Esophagus squamous epithelium (tissue), 5 donors: ENCODE data around the gene DPH1. TPM values are rescaled to one million over a fixed set of nuclear protein-coding genes. Genes with fewer than 3 reads are reported as not detected.

Source experiments
- DNase-seq: peaks from one replicate; lab custom pipeline; 2025; lab: John Stamatoyannopoulos, UW
- H3K27ac ChIP-seq, 4 donors: fragments of 200-600 bp; sonication (generic); one replicate each; pipeline ENCODE4 v1.5.1; 2016 to 2019; ENCODE audit warnings: mild to moderate bottlenecking in 1 of 4
- H3K27me3 ChIP-seq, 4 donors: fragments of 200-600 bp; sonication (generic); 1 replicate in 3 of 4; 2 replicates in 1 of 4; pipeline versions ENCODE4 v1.5.1 to v1.6.0; 2017 to 2021; ENCODE audit warnings: antibody characterized with exemption in 1 of 4
- H3K36me3 ChIP-seq, 3 donors: fragments of 200-600 bp; sonication (generic); one replicate each; pipeline ENCODE4 v1.5.1; 2016 to 2019
- H3K4me1 ChIP-seq, 3 donors: fragments of 200-600 bp; sonication (generic); one replicate each; pipeline ENCODE4 v1.5.1; 2017 to 2019
- H3K4me3 ChIP-seq, 4 donors: fragments of 200-600 bp; sonication (generic); 1 replicate in 3 of 4; 2 replicates in 1 of 4; pipeline ENCODE4 v1.5.1; 2016 to 2019; ENCODE audit warnings: mild to moderate bottlenecking in 2 of 4, moderate library complexity in 1 of 4
- H3K9me3 ChIP-seq, 3 donors: fragments of 200-600 bp; sonication (generic); one replicate each; pipeline ENCODE4 v1.5.1; 2016 to 2019
- POLR2A ChIP-seq, 4 donors: fragments of 450-650 bp; IDR thresholded peaks; one replicate each; pipeline ENCODE4 v1.6.1; 2017; ENCODE audit warnings: antibody characterized with exemption in 4 of 4, mild to moderate bottlenecking in 4 of 4, moderate library complexity in 3 of 4
- WGBS, 2 donors: methylation state at CpG; one replicate each; pipeline ENCODE4 v1.1.5; 2018; 5-methylcytosine and 5-hydroxymethylcytosine counted together
- intact Hi-C: fragments of 100-400 bp; cut with DNase I; formaldehyde crosslinking; loops from one replicate; pipeline ENCODE4 v1.15.0; 2022
- total RNA-seq, 4 donors: library from RNA; depleted of rRNA; stranded (reverse); fragments of >200 nt; gene quantifications; one replicate each; pipeline ENCODE4 v1.1.0, GENCODE V29; 2016
- TF ChIP-seq, protein P1 (sequence below), 6 experiments: fragments of 450-650 bp in 4 of 6; fragments of 200-600 bp in 2 of 6; sonication (generic) in 2 of 6; IDR thresholded peaks; one replicate each; pipeline ENCODE4 v1.5.1; 2016 to 2019; ENCODE audit warnings: antibody characterized with exemption in 6 of 6, mild to moderate bottlenecking in 4 of 6, moderate library complexity in 4 of 6
- donor health status: DM: yes; HTN: yes; CAD: no.

Gene DPH1
- total RNA-seq, 4 donors from 2014 or later, result 14.9 to 55.7 (median 22.7) TPM

DNA sequence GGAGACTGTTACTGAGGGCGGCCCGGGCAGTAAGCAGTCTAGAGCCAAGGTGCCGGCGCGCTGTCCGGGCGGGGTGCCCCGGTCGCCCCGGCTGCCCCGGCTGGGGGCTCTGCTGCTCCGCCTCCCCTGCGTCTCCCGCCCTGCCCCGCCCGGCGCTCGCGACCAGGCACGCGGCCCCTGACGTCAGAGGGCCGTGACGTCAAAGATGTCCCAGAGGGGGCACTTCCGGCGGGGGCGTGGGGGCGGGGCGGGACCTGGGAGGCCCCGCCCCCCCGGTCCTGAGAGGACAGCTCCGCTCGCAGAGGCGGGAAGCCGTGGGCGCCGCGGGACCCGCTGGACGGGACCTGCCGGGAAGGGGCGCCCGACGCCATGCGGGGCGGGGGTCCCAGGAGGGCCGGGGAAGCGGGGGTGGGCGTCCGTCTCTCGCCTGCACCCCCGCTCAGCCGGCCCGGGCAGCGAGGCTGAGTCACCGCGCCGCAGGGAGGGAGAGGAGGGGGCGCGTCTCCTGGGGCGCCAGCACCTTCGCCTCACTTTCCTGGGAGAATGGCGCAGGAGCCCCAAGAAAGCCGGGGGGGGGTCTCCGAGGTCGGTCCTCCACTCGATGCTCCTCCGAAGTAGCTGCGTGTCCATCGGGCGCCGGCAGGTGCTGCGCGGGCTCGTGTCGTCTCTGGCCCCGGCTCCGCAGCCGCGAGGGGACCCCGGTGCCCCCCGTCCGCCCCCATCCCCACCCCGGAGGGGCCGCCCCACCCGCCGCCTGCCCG is 20.5 kb downstream of the DPH1 start:
- Histone ChIP-seq H3K27me3 (peaks cover 0 to 48% (median 5%) of the 10 kb centered on the region in 4 donors), H3K4me1 (peaks cover 34 to 57% (median 34%) of the 10 kb centered on the region in 3 donors), H3K4me3 (peak overlapping the region; percentile 55 to 95 (median 70)), H3K36me3 (no peaks in the 10 kb centered on the region), H3K9me3 (no peaks in the 10 kb centered on the region), H3K27ac (peak overlapping the region; percentile 26 to 79 (median 72))
- intact Hi-C loops, result no loop called here
- 3% methylated on average over 11 of the region's 88 CpGs; no CpG with 5 or more reads in 1 of the 2 donors for WGBS, 2 donors
- DNase-seq, result no peak
- TF ChIP-seq, protein P1, sequence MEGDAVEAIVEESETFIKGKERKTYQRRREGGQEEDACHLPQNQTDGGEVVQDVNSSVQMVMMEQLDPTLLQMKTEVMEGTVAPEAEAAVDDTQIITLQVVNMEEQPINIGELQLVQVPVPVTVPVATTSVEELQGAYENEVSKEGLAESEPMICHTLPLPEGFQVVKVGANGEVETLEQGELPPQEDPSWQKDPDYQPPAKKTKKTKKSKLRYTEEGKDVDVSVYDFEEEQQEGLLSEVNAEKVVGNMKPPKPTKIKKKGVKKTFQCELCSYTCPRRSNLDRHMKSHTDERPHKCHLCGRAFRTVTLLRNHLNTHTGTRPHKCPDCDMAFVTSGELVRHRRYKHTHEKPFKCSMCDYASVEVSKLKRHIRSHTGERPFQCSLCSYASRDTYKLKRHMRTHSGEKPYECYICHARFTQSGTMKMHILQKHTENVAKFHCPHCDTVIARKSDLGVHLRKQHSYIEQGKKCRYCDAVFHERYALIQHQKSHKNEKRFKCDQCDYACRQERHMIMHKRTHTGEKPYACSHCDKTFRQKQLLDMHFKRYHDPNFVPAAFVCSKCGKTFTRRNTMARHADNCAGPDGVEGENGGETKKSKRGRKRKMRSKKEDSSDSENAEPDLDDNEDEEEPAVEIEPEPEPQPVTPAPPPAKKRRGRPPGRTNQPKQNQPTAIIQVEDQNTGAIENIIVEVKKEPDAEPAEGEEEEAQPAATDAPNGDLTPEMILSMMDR (IDR thresholded peaks at IDR 0.05), result peak in 1 of 6 experiments; percentile 12
- TF ChIP-seq POLR2A (IDR thresholded peaks at IDR 0.05), result no peak

DNA sequence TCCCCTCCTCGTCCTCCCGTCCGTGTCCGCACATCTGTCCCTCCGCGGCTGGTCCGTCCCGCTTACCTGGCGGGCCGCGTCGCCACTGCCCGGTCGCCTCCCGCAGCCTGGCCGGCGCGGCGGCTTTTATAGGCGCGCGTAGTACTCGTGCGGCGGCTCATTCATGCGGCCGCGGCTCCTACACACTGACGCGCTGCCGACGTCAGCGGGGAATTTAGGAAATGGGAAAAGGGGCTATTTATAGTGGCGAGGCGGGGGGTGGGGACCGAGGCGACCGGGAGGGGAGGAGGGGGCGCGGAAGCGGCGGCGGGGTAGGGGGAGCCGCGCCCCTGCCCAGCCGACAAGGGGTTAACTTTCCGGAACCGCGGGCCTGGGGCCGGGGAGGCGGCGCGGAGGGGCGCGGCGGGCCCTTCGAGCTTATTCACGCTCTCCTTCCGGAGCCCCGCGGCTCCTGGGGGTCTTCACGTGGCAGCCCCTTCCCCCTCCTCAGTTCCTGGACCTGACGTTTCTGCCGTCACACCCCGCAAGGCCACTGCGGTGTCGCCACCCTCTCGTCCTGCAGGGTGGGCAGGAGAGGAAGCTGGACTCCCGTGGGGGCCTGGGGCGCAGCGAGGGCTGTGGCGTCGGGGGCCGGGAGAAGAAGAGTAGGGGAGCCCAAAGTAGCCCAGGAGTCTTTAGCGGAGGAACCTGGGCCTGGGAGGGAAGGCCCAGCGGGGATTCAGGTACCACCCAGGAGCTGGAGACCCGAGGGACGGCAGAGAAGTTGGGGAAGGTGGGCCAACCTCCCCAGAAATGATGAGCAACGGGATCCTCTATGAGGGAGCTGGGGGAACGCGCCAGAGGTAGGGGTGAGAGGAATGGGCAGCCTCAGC is 21.3 kb downstream of the DPH1 start:
- WGBS, 2 donors, result 21 to 39% methylated on average over 7 to 29 of the region's 81 CpGs
- H3K4me3 ChIP-seq, result peak overlapping the region; percentile 55 to 95 (median 70)
- H3K27ac ChIP-seq, result peak overlapping the region in 3 of 4 donors; percentile 26 to 79 (median 70)
- no peak for TF ChIP-seq POLR2A (IDR thresholded peaks at IDR 0.05)
- TF ChIP-seq, protein P1 (IDR thresholded peaks at IDR 0.05), result no peak
- intact Hi-C loops, result no loop called here
- peaks cover 0 to 57% (median 5%) of the 10 kb centered on the region in 4 donors for H3K27me3 ChIP-seq
- DNase-seq, result no peak
- H3K4me1 ChIP-seq, result peaks cover 36 to 64% (median 41%) of the 10 kb centered on the region in 3 donors
- no peaks in the 10 kb centered on the region for H3K36me3 ChIP-seq
- H3K9me3 ChIP-seq, result no peaks in the 10 kb centered on the region

DNA sequence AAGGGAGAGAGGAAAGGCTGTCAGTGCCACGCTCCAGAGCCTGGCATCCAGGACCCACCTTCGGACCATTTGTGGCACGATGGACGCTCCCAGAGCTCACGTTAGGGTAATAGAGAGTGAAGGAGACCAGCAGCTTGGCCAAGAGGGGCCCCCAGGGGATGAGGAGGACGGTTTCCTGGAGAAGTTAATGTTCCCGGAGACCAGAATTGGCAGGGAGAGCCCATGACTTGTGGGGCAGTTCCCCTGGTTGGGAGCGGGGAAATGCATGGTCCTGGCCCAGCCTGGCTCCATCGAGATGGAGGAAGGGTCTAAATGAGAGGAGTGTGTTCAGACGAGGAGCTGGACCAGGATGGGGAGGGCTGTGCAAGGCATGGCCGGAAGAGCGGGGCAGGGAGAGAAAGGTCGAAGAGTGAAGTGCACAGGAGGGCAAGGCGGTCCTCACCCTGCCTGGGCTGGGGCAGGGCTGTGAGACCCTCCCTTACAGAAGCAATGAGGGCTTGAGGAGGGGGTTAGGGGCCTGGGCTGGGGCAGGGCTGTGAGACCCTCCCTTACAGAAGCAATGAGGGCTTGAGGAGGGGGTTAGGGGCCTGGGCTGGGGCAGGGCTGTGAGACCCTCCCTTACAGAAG is 22.1 kb downstream of the DPH1 start:
- Histone ChIP-seq H3K27ac (peak overlapping the region in 1 of 4 donors; percentile 79), H3K4me3 (no peak overlapping the region), H3K4me1 (peaks cover 40 to 72% (median 49%) of the 10 kb centered on the region in 3 donors), H3K36me3 (no peaks in the 10 kb centered on the region), H3K9me3 (no peaks in the 10 kb centered on the region), H3K27me3 (peaks cover 0 to 64% (median 7%) of the 10 kb centered on the region in 4 donors)
- 42 to 50% methylated on average over 14 of the region's 14 CpGs for WGBS, 2 donors
- intact Hi-C loops, result no loop called here
- TF ChIP-seq, protein P1 (IDR thresholded peaks at IDR 0.05), result no peak
- TF ChIP-seq POLR2A (IDR thresholded peaks at IDR 0.05), result no peak
- DNase-seq, result no peak

DNA sequence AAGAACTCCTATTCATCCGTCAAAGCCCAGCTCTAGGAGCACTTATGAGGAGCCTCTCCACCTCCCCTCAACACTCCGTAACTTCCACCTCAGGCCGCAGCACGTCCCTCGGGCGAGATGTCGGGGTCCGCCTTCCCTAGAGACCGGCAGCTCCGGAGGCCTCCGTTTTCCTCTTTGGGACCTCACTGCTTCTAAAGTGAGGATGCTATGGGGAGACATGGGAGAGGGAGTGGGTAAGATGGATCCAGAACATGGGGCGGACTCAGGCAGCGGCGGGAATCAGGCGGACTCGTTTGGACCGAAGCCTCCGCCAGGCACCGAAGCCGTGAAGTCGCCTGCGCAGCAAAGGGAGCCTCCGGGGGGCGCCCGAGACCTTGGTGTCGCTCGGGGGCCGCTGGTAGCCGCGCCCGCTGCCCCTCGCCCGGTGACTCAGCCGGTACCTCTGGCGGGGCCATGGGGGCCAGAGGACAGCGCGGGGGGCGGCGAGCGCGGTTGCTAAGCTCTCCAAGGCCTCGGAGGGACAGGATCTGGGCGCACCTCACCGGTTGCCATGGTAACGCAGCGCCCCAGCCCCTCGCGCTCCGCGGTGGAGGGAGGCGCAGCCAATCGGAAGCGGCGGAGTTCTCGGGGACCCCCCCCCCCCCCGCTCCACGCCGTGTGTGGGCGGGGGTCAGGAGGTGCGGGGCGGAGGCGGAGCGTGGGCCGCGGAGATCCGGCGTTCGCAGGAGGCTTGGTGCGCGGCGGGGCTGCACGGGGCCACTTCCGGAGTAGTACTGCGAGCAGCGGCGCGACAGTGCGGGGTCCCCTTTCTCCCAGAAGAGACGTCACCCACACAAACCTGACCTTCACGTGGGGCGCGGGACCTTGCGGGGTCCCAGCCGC is 23.7 kb downstream of the DPH1 start:
- H3K27ac ChIP-seq, result peak overlapping the region; percentile 77 to 93 (median 90)
- no peaks in the 10 kb centered on the region for H3K36me3 ChIP-seq
- no peak for DNase-seq
- WGBS, 2 donors, result 2 to 9% methylated on average over 5 to 14 of the region's 84 CpGs
- H3K27me3 ChIP-seq, result peaks cover 0 to 80% (median 7%) of the 10 kb centered on the region in 4 donors
- intact Hi-C loops, result no loop called here
- peaks cover 46 to 85% (median 64%) of the 10 kb centered on the region in 3 donors for H3K4me1 ChIP-seq
- TF ChIP-seq, protein P1 (IDR thresholded peaks at IDR 0.05), result peak; percentile 15 to 62 (median 53)
- no peak for TF ChIP-seq POLR2A (IDR thresholded peaks at IDR 0.05)
- peak overlapping the region; percentile 23 to 74 (median 58) for H3K4me3 ChIP-seq
- no peaks in the 10 kb centered on the region for H3K9me3 ChIP-seq
